ENCODE data around the gene CDC37L1. TPM values are rescaled to one million over a fixed set of nuclear protein-coding genes. Genes with fewer than 3 reads are reported as not detected.

The CDC37L1 gene
- total and polyA plus RNA-seq, 9 of the 15 experiments (the other 6 are each of a cell fraction or from before 2014, with no cell fraction given): 1.5 to 7.9 (median 6.0) TPM

GRCh38 chr9:4630836-4631235 lies 48.5 kb upstream of the CDC37L1 start (continued):
- TF ChIP-seq, protein P1, sequence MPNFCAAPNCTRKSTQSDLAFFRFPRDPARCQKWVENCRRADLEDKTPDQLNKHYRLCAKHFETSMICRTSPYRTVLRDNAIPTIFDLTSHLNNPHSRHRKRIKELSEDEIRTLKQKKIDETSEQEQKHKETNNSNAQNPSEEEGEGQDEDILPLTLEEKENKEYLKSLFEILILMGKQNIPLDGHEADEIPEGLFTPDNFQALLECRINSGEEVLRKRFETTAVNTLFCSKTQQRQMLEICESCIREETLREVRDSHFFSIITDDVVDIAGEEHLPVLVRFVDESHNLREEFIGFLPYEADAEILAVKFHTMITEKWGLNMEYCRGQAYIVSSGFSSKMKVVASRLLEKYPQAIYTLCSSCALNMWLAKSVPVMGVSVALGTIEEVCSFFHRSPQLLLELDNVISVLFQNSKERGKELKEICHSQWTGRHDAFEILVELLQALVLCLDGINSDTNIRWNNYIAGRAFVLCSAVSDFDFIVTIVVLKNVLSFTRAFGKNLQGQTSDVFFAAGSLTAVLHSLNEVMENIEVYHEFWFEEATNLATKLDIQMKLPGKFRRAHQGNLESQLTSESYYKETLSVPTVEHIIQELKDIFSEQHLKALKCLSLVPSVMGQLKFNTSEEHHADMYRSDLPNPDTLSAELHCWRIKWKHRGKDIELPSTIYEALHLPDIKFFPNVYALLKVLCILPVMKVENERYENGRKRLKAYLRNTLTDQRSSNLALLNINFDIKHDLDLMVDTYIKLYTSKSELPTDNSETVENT (CRISPR knock-in tag; IDR thresholded peaks at IDR 0.05): no peak
- TF ChIP-seq HDAC2 (IDR thresholded peaks at IDR 0.05) (no peak), ZNF449 (CRISPR knock-in tag; IDR thresholded peaks at IDR 0.05) (no peak), CBX2 (IDR thresholded peaks at IDR 0.05; ENCODE audit: insufficient read depth, low read length, poor library complexity, severe bottlenecking) (no peak)

DNA sequence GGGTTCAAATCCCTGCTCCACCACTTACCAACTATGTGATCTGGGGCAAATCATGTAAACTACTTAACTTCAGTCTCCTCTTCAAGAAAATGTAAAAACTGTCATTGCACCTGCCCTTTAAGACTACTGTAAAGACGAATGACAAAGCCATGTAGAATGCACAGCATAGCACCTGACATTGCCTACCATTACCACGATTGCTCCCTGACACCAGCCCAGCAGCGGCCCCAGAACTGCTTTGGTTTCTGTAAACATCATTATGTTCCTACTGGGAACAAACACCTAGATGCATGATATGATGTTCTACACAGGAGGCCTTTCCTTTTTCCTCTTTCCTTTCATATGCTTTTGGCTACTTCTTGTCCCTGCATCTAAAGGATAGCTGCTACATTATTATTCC lies 40.4 kb upstream of the CDC37L1 start:
- FAIRE-seq: no peak

More for the DNA sequence above, 40.4 kb upstream of the CDC37L1 start:
- H3K4me1 ChIP-seq (replicated peaks in 1 of 2; ENCODE audit: control insufficient read depth in 2 of 2, insufficient read depth in 2 of 2, low read length in 2 of 2): no peaks in the 10 kb centered on the region
- H3K27ac ChIP-seq (ENCODE audit: extremely low read depth, low read depth, low read length): no peak overlapping the region
- in situ Hi-C loops (cut with MboI): no loop called here
- BruUV-seq (replicated peaks): no TSS peak
- H3K27me3 ChIP-seq (ENCODE audit: control insufficient read depth in 2 of 2, insufficient read depth in 2 of 2, low read length in 2 of 2): peaks cover 2 to 6% of the 10 kb centered on the region in 2 experiments; a peak in 2 of 5 replicates
- ChIA-PET CTCF (ENCODE audit: low intra/inter-chr PET ratio) (no interaction called here), POLR2A (no interaction called here)
- H2AFZ ChIP-seq (ENCODE audit: low read depth, low read length): no peak overlapping the region
- no peak overlapping the region for H3K9ac ChIP-seq (ENCODE audit: insufficient read depth in 1 of 2, low read depth in 2 of 2, low read length in 2 of 2)
- no peaks in the 10 kb centered on the region for H3K9me1 ChIP-seq (ENCODE audit: control insufficient read depth, insufficient read depth, low read length)
- no peaks in the 10 kb centered on the region for H3K79me2 ChIP-seq (ENCODE audit: control insufficient read depth, insufficient read depth, low read length)
- H3K9me3 ChIP-seq (replicated peaks; ENCODE audit: control insufficient read depth, insufficient read depth, low read depth, low read length): no peaks in the 10 kb centered on the region
- H3K4me3 ChIP-seq: no peak overlapping the region
- ATAC-seq (no peak), DNase-seq (ENCODE audit: extremely low read depth in 1 of 4, low spot score in 3 of 4) (no peak)
- intact Hi-C loops (cut with micrococcal nuclease): no loop called here
- WGBS (ENCODE audit: insufficient coverage, low coverage, missing lambda C conversion rate): 0% methylated on average over 1 of the region's 3 CpGs
- no peaks in the 10 kb centered on the region for H4K20me1 ChIP-seq (replicated peaks; ENCODE audit: control insufficient read depth, insufficient read depth, low read length)
- no peak overlapping the region for H3K4me2 ChIP-seq (ENCODE audit: insufficient read depth, low read length)
- H3K36me3 ChIP-seq (ENCODE audit: control insufficient read depth, insufficient read depth, low read length): no peaks in the 10 kb centered on the region
- TF ChIP-seq, protein P2, sequence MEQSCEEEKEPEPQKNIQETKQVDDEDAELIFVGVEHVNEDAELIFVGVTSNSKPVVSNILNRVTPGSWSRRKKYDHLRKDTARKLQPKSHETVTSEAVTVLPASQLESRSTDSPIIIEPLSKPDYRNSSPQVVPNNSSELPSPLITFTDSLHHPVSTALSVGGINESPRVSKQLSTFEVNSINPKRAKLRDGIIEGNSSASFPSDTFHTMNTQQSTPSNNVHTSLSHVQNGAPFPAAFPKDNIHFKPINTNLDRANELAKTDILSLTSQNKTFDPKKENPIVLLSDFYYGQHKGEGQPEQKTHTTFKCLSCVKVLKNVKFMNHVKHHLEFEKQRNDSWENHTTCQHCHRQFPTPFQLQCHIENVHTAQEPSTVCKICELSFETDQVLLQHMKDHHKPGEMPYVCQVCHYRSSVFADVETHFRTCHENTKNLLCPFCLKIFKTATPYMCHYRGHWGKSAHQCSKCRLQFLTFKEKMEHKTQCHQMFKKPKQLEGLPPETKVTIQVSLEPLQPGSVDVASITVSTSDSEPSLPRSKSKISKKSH (CRISPR knock-in tag; IDR thresholded peaks at IDR 0.05): no peak
- TF ChIP-seq PML (IDR thresholded peaks at IDR 0.05; ENCODE audit: low read length): no peak
- no peak for TF ChIP-seq ZNF212 (CRISPR knock-in tag; IDR thresholded peaks at IDR 0.05)
- TF ChIP-seq, protein P3, sequence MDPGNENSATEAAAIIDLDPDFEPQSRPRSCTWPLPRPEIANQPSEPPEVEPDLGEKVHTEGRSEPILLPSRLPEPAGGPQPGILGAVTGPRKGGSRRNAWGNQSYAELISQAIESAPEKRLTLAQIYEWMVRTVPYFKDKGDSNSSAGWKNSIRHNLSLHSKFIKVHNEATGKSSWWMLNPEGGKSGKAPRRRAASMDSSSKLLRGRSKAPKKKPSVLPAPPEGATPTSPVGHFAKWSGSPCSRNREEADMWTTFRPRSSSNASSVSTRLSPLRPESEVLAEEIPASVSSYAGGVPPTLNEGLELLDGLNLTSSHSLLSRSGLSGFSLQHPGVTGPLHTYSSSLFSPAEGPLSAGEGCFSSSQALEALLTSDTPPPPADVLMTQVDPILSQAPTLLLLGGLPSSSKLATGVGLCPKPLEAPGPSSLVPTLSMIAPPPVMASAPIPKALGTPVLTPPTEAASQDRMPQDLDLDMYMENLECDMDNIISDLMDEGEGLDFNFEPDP (CRISPR knock-in tag; IDR thresholded peaks at IDR 0.05): no peak
- TF ChIP-seq ZNF561 (CRISPR knock-in tag; conservative IDR thresholded peaks at IDR 0.05): no peak
- no peak for TF ChIP-seq BHLHE40 (IDR thresholded peaks at IDR 0.05; ENCODE audit: low read length)
- TF ChIP-seq HMGN3 (IDR thresholded peaks at IDR 0.05; ENCODE audit: borderline replicate concordance, extremely low read depth, insufficient read length, low read depth, low read length): no peak
- no peak for TF ChIP-seq JUNB (CRISPR knock-in tag; conservative IDR thresholded peaks at IDR 0.05)
